ENCODE measurements around the gene CD6. TPM values are rescaled to one million over a fixed set of nuclear protein-coding genes. Genes with fewer than 3 reads are reported as not detected.

The CD6 gene
- total RNA-seq, 1 donor from 2014 or later, result not detected

- H3K4me3 ChIP-seq, result no peak overlapping the region
- no peak overlapping the region for H2AFZ ChIP-seq (replicated peaks)
- Mint-ChIP-seq H3K27me3 (ENCODE audit: insufficient read depth, low read depth) (peaks cover 36% of the 10 kb centered on the region), H3K9me3 (no peaks in the 10 kb centered on the region), H3K4me1 (peaks cover 39% of the 10 kb centered on the region), H3K27ac (no peak overlapping the region), H3K4me3 (peak overlapping the region; percentile 64), H3K36me3 (no peaks in the 10 kb centered on the region)
- no peaks in the 10 kb centered on the region for H3K36me3 ChIP-seq
- TF ChIP-seq EZH2phosphoT487 (IDR thresholded peaks at IDR 0.05) (no peak), EZH2 (IDR thresholded peaks at IDR 0.05) (no peak), CTCF (IDR thresholded peaks at IDR 0.05) (no peak)
- H3K4me1 ChIP-seq, result peaks cover 36% of the 10 kb centered on the region
- peaks cover 100% of the 10 kb centered on the region for H3K27me3 ChIP-seq
- no peak overlapping the region for H3K4me2 ChIP-seq
- H3K9ac ChIP-seq, result no peak overlapping the region
- H3K27ac ChIP-seq, result no peak overlapping the region
- no peaks in the 10 kb centered on the region for H3K9me3 ChIP-seq (ENCODE audit: low read depth)
- no peaks in the 10 kb centered on the region for H3K79me2 ChIP-seq (ENCODE audit: low read depth)
- H4K20me1 ChIP-seq (ENCODE audit: low read depth), result peaks cover 12% of the 10 kb centered on the region
- DNase-seq (ENCODE audit: low spot score), result no peak
- H3F3A ChIP-seq (ENCODE audit: low read depth), result peaks cover 19% of the 10 kb centered on the region
Observed at GRCh38 chr11:61009392-61010275, 38.2 kb downstream of the CD6 start.

DNA sequence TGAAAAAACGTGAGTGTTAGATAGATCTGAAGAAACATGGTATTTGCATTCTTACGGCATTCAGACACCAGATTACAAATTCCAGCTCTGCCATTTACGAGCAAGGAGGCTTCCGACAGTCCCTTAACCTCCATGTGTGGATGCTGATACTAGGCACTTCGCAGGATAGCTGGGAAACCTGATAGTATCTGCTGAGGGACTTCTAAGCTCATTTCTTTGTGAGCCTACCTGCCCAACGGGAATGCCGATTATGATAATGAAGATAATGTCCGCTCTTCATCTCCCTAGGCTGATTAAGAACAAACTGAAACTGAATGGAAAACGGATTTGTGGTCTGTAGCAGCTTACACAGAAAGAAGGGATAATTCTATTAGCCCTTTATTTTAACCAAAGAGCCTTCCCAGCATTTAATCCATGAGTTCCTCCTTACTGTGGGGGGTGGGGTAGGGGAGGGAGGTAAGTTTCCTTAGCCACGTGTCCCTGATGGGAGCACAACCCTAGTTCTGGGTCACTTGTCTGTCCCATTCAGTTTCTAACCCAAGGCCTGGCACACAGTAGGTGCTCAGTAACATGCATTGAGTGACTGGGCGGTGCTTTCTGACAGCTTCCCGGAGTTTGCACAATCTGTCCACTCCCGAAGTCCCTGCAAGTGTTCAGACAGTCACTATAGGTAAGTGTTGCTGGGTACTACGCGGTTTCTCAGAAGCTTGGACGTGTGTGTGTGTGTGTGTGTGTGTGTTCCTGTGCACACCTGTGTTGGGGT, 39.2 kb downstream of the CD6 start:
- H3K9me3 ChIP-seq (ENCODE audit: low read depth), result no peaks in the 10 kb centered on the region
- peaks cover 33% of the 10 kb centered on the region for H3K4me1 Mint-ChIP-seq
- H4K20me1 ChIP-seq (ENCODE audit: low read depth), result peaks cover 12% of the 10 kb centered on the region
- no peak overlapping the region for H3K27ac Mint-ChIP-seq
- H3K79me2 ChIP-seq (ENCODE audit: low read depth), result no peaks in the 10 kb centered on the region
- no peak overlapping the region for H3K9ac ChIP-seq
- peaks cover 29% of the 10 kb centered on the region for H3K27me3 Mint-ChIP-seq (ENCODE audit: insufficient read depth, low read depth)
- peaks cover 100% of the 10 kb centered on the region for H3K27me3 ChIP-seq
- no peaks in the 10 kb centered on the region for H3K36me3 ChIP-seq
- no peak for TF ChIP-seq CTCF (IDR thresholded peaks at IDR 0.05)
- no peak for TF ChIP-seq EZH2 (IDR thresholded peaks at IDR 0.05)
- peak; percentile 78 for TF ChIP-seq EZH2phosphoT487 (IDR thresholded peaks at IDR 0.05)
- no peak overlapping the region for H3K27ac ChIP-seq
- no peak overlapping the region for H3K4me3 ChIP-seq
- H2AFZ ChIP-seq (replicated peaks), result no peak overlapping the region
- H3K9me3 Mint-ChIP-seq, result no peaks in the 10 kb centered on the region
- peaks cover 11% of the 10 kb centered on the region for H3F3A ChIP-seq (ENCODE audit: low read depth)
- H3K4me1 ChIP-seq, result peaks cover 31% of the 10 kb centered on the region
- H3K4me2 ChIP-seq, result no peak overlapping the region
- H3K36me3 Mint-ChIP-seq, result no peaks in the 10 kb centered on the region
- peak; percentile 68 for DNase-seq (ENCODE audit: low spot score)
- H3K4me3 Mint-ChIP-seq, result no peak overlapping the region

GRCh38 chr11:61011229-61011870, 39.9 kb downstream of the CD6 start:
- peaks cover 12% of the 10 kb centered on the region for H4K20me1 ChIP-seq (ENCODE audit: low read depth)
- no peaks in the 10 kb centered on the region for H3K36me3 ChIP-seq
- Mint-ChIP-seq H3K27me3 (ENCODE audit: insufficient read depth, low read depth) (peaks cover 29% of the 10 kb centered on the region), H3K27ac (no peak overlapping the region), H3K36me3 (no peaks in the 10 kb centered on the region), H3K4me1 (peaks cover 35% of the 10 kb centered on the region), H3K4me3 (no peak overlapping the region), H3K9me3 (no peaks in the 10 kb centered on the region)
- H2AFZ ChIP-seq (replicated peaks), result no peak overlapping the region
- no peaks in the 10 kb centered on the region for H3K79me2 ChIP-seq (ENCODE audit: low read depth)
- no peak overlapping the region for H3K27ac ChIP-seq
- DNase-seq (ENCODE audit: low spot score), result no peak
- no peak overlapping the region for H3K4me3 ChIP-seq
- no peaks in the 10 kb centered on the region for H3K9me3 ChIP-seq (ENCODE audit: low read depth)
- peaks cover 31% of the 10 kb centered on the region for H3K4me1 ChIP-seq
- peaks cover 100% of the 10 kb centered on the region for H3K27me3 ChIP-seq
- no peak overlapping the region for H3K9ac ChIP-seq
- no peak overlapping the region for H3K4me2 ChIP-seq
- TF ChIP-seq CTCF (IDR thresholded peaks at IDR 0.05), result no peak
- TF ChIP-seq EZH2 (IDR thresholded peaks at IDR 0.05), result no peak
- TF ChIP-seq EZH2phosphoT487 (IDR thresholded peaks at IDR 0.05), result no peak
- peaks cover 11% of the 10 kb centered on the region for H3F3A ChIP-seq (ENCODE audit: low read depth)
